ENCODE data around the gene PSMC5.
"Not testable (repeated sequence)": the region's sequence is repeated elsewhere in the genome, so short reads cannot be mapped to it uniquely, and the experiment has no call there.

Gene PSMC5

DNA sequence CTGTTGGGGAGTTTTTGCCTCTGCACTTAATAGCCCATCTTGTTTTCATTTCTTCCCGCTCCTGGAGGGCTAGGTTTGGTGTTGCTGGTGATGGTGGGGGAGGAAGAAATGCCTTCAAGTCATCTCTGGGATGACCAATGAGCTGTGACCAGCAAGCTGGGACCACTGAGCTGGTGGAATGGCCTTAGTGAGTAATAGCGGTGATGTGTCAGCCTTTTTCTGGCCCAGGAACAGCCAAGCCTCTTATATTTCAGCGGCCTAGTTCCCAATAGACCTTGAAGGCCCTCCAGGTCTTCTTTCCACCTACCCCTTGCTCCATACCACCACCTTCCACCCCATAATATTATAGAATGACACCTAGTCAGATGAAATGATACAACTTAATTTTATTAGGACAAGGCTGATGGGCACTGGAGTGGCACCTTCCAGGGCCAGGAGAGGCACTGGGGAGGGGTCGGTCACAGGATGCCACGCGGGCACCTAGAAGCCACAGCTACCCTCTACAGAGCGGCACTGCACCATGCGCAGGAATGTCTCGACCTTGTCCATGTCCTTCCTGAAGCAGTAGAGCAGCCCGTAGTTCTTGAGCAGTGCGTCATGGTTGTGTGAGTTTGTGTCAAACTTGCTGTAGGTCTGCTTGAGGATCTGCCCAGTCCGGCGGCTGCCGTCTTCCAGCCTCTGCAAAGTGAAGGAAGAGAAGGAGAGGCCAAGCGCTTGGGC is 44.6 kb downstream of the PSMC5 start:
- DNase-seq (ENCODE audit: low read depth) = not testable (repeated sequence)

DNA sequence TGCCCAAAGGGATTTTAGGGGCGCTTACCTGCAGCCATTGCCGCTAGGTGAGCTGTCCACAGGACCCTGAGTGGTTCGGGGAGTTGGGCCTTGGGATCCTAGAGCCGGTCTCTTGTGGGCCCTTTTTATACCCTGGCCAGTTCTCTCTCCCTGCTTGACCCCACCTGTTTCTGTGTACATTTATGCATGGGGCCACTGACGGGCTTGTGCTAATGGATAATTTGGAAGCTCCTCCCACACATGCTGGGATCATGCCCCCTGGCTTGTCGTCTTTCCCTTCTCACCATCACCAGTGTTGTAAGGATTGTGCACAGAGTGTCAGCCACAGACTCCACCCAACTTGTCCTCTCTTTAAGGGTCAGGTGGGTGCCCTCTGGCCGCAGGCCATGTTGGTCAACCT is 46.3 kb downstream of the PSMC5 start, which contains the start of gene CSH2:
TSS of gene CSH2 (minus strand) at position 101 of the 400 bp plus-strand sequence. CDS start at position 38, 63 bp downstream.
- DNase-seq (ENCODE audit: low read depth) = not testable (repeated sequence)

DNA sequence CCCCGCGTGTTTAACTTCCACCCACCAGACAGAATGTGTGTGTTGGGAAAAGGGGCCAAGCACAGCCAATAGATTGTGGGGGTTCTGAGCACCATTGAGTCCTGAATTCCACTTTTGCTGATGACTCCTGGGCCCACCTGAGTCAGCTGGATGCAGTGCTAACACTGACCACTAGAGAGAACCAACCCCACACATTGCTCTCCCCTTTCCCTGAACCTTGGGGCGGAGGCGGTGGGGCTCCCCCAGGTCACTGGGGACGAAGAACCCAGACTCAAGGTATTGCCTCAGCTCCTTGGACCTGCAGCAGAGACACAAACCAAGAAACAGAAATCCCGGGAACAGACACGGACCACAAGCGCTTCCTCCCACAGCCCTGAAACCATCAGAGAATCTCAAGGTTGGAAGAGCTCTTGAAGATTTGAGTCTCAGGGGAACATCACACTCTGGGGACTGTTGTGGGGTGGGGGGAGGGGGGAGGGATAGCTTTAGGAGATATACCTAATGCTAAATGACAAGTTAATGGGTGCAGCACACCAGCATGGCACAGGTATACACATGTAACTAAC is 46.9 kb downstream of the PSMC5 start:
- DNase-seq (ENCODE audit: low read depth) = not testable (repeated sequence)

DNA sequence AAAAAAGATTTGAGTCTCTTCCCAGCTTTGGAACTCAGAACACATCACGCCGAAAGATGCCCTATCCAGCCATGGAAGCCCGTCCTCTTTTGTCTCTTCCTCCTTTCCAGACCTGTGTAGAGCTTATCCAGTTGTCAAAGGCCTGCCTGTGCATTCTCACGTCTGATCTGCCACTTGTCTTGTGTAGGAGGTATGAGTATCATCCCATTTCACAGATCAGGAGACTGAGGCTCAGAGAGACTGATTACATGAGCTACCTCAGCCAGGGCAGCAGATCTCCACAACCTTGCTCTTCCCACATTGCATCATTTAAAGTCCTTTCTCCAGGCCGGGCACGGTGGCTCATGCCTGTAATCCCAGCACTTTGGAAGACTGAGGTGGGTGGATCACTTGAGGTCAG is 47.5 kb downstream of the PSMC5 start:
- DNase-seq (ENCODE audit: low read depth) = not testable (repeated sequence)

DNA sequence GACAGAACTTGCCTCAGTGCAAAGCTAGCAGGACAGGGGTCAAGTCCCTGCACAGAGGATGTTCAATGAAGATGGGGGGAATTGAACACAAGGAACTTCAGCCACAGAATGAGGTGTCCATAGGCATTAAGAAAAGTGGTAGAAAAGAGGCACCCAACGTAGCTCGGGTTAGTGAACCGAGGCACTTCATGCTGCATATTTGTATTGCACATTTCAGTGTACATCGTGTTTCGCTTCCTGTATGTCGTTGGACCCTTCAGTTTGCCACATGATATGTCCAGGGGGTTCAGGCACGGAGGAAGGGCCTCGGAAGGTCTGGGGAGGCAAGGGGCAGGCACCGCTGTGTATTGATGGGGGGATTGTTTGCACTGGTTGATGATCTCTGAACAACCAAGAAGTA is 51.2 kb downstream of the PSMC5 start:
- DNase-seq (ENCODE audit: low read depth) = not testable (repeated sequence)

DNA sequence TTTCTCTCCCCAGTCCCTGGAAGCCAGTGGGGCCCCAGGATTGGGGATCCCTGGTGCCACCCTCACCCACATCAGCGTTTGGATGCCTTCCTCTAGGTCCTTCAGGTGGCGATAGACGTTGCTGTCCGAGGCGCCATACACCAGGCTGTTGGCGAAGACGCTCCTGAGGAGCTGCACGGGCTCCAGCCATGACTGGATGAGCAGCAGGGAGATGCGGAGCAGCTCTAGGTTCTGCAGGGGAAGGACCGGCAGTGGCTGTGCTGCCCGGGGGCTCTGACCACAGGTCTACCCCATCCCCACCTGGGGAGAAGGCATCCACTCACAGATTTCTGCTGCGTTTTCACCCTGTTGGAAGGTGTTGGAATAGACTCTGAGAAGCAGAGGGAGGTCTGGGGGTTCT is 53.5 kb downstream of the PSMC5 start:
- DNase-seq (ENCODE audit: low read depth) = no peak

DNA sequence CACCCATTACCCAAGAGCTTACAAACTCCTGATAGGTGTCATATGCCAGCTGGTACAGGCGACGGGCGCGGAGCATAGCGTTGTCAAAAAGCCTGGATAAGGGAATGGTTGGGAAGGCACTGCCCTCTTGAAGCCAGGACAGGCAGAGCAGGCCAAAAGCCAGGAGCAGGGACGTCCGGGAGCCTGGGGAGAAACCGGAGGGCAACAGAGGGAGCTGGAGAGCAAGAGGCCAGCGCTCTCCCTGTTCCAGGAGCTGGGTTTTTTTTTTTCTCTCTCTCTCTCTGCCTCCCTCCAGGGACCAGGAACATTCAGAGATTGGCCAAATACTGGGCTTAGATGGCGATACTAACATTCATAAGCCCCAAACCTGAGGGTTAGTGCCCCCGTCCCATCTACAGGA is 54.1 kb downstream of the PSMC5 start:
- DNase-seq (ENCODE audit: low read depth) = not testable (repeated sequence)
